NCI-H2029 treated with DMSO at 0.1 percent for 48 hours (cell line): ENCODE measurements around the gene WFDC10B.
"Not testable (repeated sequence)": the region's sequence is repeated elsewhere in the genome, so short reads cannot be mapped to it uniquely, and the experiment has no call there.

Experiments
- DNase-seq: peaks from one replicate; lab custom pipeline; 2025; lab: John Stamatoyannopoulos, UW

WFDC10B gene

DNA sequence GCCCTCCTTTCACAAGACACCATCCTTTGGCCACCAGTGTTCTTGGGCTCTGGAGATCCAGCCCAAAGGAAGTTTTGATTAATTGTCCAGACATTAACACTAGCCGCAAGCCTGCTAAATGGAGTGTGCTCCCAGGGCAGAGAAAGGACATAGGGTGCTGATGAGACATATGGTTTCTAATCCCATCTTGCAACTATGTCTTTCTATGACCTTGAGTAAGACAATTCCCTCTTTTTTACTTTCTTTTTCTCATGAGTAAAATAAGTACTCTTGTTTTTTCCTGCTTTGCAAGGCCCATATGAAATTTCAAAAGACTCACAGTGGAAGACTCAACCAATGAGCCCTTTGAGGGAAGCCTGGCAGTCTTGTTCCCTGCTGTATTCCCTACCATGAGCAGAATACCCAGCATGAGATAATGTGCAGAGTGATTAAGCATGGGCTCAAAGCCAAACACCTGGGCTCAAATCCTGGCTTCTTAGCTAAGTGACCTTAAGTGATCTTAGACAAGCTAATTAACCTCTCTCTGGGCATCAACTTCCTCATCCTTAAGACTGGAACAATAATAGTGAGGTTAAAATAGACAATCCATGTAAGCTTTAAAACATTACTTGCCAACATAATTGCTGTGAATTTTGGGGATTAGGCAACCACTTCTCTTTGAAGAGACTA is at the start of gene WFDC10B:
Gene WFDC10B, minus strand, starts transcription at position 51 of the 669 bp plus-strand sequence. CDS start 19,027 bp downstream, outside the sequence.
- peak; percentile 90 for DNase-seq

DNA sequence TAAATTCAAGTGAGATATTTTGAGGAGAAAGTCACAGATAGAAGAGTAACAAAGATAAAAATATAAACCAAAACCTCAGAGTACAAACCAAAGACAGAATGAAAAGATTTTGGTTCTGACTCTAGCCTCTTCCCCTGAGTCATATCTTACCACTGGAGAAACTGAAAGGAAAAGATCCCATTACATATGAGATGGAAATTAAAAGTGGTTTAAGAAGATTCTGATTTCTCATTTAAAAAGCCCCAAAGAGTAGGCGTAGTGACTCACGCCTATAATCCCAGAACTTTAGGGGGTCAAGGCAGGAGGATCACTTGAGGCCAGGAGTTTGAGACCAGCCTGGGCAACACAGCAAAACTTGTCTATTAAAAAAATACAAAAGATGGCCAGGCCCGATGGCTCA is 47.9 kb upstream of the WFDC10B start:
- DNase-seq, result no peak

DNA sequence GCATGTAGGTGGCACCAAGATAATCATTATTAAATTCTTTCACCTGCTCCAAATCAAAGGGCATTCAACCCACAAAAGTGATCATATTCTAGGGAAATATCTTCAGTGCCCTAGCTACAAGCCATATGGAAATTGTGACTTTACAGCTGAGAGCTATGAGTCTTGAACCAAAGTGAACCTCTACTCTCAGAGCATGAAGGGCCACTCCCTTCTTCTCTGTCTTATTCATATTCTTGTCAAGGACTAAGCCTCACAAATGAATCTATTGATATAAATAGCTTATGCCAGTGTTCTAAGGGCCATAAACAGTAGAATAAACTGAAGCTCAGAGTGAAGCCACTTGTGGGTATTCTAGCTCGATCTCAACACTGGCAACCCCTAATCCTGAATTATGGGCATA is 46.9 kb upstream of the WFDC10B start:
- DNase-seq, result no peak

- DNase-seq, result no peak
Observed at GRCh38 chr20:45745015-45745414, 40.2 kb upstream of the WFDC10B start.

- no peak for DNase-seq
Observed at GRCh38 chr20:45742596-45742995, 37.8 kb upstream of the WFDC10B start.

DNA sequence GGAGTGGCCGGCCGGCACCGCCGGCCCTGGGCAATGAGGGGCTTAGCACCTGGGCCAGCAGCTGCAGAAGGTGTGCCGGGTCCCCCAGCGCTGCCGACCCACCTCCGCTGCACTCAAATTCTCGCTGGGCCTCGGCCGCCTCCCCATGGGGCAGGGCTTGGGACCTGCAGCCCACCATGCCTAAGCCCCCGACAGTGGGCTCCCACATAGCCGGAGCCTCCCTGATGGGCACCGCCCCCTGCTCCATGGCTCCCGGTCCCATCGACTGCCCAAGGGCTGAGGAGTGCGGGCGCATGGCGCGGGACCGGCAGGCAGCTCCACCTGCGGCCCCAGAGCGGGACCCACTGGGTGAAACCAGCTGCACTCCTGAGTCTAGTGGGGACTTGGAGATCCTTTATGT is 31.2 kb upstream of the WFDC10B start:
- DNase-seq, result no peak

GRCh38 chr20:45735552-45735951 is 30.7 kb upstream of the WFDC10B start:
- DNase-seq, result no peak

- no peak for DNase-seq
Observed at GRCh38 chr20:45732199-45732598, 27.4 kb upstream of the WFDC10B start.

DNA sequence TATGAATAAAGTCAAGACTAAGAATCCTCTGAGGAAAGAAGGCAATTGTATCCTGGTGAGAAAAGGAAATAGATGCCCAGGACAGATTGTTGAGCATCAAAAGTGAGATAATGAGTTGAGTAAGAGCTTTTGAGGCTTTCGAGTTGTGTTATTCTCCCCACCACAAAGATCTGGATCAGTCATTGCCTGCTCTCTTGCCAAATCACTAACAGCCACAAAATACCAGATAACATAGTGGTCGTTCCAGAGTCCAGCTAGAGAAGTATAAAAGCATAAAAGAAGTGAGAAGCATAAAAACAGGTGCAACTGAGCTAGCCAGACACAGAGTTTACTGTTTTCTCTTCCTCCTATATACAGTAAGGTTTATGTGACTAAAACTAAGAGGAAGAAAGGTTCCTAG is 22.2 kb upstream of the WFDC10B start:
- DNase-seq, result no peak

GRCh38 chr20:45725134-45725533 is 20.3 kb upstream of the WFDC10B start:
- no peak for DNase-seq

GRCh38 chr20:45722047-45722446 is 17.2 kb upstream of the WFDC10B start, which contains the start of gene SPINT4:
Gene SPINT4, plus strand, starts transcription at chr20:45722347. Its CDS starts 21 bp downstream, at chr20:45722368.
- DNase-seq, result no peak

GRCh38 chr20:45716141-45716688 is 11.4 kb upstream of the WFDC10B start:
- DNase-seq, result not testable (repeated sequence)

- no peak for DNase-seq
Observed at GRCh38 chr20:45701873-45702272, 2.9 kb downstream of the WFDC10B start, which contains the start of gene WFDC13. Gene WFDC13, plus strand, starts transcription at chr20:45702038. Its CDS starts 86 bp downstream, at chr20:45702124.

DNA sequence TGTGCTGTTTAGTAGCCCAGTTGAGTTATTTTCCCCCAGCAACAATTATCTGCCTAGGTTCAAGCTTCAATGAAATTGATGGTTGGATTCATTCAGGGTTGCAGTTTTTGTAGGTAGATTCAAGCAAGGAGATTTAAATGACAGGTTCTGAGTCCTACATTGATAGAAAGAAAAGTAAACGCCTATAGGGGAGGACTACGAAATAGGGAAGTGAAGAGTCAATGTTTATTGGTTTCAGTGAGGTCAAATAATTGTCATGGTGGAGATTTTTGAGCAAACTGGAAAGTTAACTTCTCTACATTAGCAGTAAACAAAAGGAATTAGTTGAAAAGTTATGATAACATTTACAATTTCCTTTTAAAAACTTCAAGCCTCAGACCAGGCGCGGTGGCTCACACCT is 3.7 kb downstream of the WFDC10B start:
- no peak for DNase-seq

- DNase-seq, result no peak
Observed at GRCh38 chr20:45695496-45695895, 9.3 kb downstream of the WFDC10B start.

DNA sequence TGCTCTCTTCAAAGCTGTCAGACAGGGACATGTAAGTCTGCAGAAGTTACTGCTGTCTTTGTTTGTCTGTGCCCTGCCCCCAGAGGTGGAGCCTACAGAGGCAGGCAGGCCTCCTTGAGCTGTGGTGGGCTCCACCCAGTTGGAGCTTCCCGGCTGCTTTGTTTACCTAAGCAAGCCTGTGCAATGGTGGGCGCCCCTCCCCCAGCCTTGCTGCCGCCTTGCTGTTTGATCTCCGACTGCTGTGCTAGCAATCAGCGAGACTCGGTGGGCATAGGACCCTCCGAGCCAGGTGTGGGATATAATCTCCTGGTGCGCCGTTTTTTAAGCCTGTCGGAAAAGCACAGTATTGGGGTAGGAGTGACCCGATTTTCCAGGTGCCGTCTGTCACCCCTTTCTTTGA is 11.5 kb downstream of the WFDC10B start:
- not testable (repeated sequence) for DNase-seq

DNA sequence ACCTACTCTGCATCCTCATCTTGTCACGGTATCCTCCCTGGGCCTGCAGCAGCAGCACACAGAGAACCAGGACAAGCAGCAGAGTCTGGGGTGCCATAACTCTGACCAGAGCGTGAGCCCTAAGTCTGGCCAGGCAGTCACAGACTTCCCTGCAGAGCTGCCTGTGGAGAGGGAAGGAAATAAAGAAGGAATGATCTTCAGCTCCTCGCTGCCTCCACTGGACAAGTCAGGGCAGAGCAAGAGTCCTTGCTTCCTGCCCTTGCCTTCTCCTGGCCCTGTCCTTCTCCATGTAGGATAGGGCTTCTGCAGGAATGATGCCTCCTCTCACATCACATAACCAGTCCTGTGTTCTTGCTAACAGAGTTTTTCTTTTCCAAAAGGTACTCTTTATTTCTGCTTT is 18.9 kb downstream of the WFDC10B start:
- DNase-seq, result peak; percentile 4

DNA sequence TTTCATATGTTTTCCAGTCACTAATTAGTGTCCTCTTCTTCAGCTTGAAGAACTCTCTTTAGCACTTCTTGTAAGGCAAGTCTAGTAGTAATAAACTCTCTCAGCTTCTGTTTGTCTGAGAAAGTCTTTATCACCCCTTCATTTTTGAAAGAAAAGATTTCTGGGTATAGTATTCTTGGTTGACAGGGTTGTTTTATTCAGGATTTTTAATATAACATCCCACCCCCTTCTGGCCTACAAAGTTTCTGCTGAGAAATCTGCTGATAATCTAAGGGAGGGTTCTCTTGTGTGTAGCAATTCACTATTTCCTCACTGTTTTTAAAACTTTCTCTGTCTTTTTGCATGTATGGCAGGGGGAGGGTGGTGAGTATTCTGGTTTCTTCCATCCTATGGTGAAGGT is 25.2 kb downstream of the WFDC10B start:
- no peak for DNase-seq

DNA sequence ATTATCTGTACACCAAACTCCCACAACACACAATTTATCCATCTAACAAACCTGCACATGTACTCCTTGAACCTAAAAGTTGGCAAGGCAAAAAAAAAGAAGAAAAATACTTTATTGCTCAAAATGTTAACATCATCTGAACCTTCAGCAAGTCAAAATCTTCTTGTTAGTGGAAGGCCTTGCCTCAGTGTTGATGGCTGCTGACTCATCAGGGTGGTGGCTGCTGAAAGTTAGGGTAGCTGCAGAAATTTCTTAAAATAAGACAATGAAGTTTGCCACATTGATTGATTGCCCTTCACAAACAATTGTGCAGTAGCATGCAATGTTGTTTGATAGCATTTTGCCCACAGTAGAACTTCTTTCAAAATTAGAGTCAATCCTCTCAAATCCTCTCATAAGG is 32.1 kb downstream of the WFDC10B start:
- DNase-seq, result no peak

DNA sequence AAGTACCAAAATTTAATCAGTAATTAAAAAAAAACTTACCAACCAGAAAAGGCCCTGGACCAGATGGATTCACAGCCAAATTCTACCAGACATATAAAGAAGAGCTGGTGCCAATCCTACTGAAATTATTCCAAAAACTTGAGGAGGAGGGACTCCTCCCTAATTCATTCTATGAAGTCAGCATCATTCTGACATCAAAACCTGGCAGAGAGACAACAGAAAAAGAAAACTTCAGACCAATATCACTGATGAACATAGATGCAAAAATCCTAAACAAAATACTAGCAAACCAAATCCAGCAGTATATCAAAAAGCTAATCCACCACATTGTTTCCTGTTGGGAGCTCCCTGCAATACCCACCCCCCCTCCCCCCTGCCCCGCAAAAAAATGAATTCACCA is 34.7 kb downstream of the WFDC10B start, which contains the start of gene WFDC11:
Gene WFDC11, minus strand, starts transcription at position 101 of the 400 bp plus-strand sequence. CDS start 19,639 bp downstream, outside the sequence.
- no peak for DNase-seq

DNA sequence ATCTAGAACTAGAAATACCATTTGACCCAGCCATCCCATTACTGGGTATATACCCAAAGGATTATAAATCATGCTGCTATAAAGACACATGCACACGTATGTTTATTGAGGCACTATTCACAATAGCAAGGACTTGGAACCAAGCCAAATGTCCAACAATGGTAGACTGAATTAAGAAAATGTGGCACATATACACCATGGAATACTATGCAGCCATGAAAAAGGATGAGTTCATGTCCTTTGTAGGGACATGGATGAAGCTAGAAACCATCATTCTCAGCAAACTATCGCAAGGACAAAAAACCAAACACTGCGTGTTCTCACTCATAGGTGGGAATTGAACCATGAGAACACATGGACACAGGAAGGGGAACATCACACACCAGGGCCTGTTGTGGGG is 47.8 kb downstream of the WFDC10B start:
- DNase-seq, result not testable (repeated sequence)

DNA sequence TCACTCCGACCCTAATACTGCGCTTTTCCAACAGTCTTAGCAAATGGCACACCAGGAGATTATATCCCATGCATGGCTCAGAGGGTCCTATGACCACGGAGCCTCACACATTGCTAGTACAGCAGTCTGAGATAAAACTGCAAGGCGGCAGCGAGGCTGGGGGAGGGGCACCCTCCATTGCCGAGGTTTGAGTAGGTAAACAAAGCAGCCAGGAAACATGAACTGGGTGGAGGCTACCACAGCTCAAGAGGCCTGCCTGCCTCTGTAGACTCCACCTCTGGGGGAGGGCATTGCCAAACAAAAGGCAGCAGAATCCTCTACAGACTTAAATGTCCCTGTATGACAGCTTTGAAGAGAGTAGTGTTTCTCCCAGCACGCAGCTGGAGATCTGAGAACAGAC is 53.1 kb downstream of the WFDC10B start:
- peak; percentile 34 for DNase-seq

GRCh38 chr20:45649312-45649863 is 55.4 kb downstream of the WFDC10B start:
- DNase-seq, result no peak
